PFSK-1 (cell line): ENCODE measurements around the gene NDUFV1.

Source experiments
- FOXP2 ChIP-seq: optimal IDR thresholded peaks from 2 replicates; pipeline ENCODE3; 2011; ENCODE audit warnings: borderline replicate concordance, control low read depth, inconsistent platforms; ENCODE audit not compliant: insufficient read depth; ENCODE audit errors: extremely low read length, extremely low read depth
- POLR2AphosphoS5 ChIP-seq: IDR thresholded peaks from 2 replicates; pipeline ENCODE4 v1.6.1; 2012; ENCODE audit warnings: low read depth, mild to moderate bottlenecking, control low read depth, low read length, moderate library complexity
- REST ChIP-seq, 2 experiments: IDR thresholded peaks; 2 replicates each; pipeline versions ENCODE4 v1.6.1 to v1.8.0; 2011 to 2012; ENCODE audit warnings: low read depth in 2 of 2, low read length in 2 of 2, control low read depth in 1 of 2, inconsistent platforms in 1 of 2, mild to moderate bottlenecking in 1 of 2, moderate library complexity in 1 of 2; ENCODE audit not compliant: insufficient read depth in 1 of 2
- SIN3A ChIP-seq: IDR thresholded peaks from 2 replicates; pipeline ENCODE4 v1.6.1; 2012; ENCODE audit warnings: mild to moderate bottlenecking, low read length, moderate library complexity, borderline replicate concordance; ENCODE audit not compliant: insufficient read depth
- TAF1 ChIP-seq: IDR thresholded peaks from 2 replicates; pipeline ENCODE4 v1.6.1; 2012; ENCODE audit warnings: low read length, control low read depth, borderline replicate concordance; ENCODE audit not compliant: insufficient read depth

The NDUFV1 gene

GRCh38 chr11:67611165-67611564 lies 4.4 kb downstream of the NDUFV1 start:
- no peak for TF ChIP-seq FOXP2
- no peak for TF ChIP-seq TAF1
- TF ChIP-seq REST (IDR thresholded peaks at IDR 0.05; ENCODE audit: insufficient read depth in 1 of 2, low read depth in 2 of 2, low read length in 2 of 2): no peak
- no peak for TF ChIP-seq POLR2AphosphoS5
- TF ChIP-seq SIN3A: no peak

- TF ChIP-seq FOXP2: no peak
- no peak for TF ChIP-seq SIN3A
- no peak for TF ChIP-seq TAF1
- no peak for TF ChIP-seq REST (IDR thresholded peaks at IDR 0.05; ENCODE audit: insufficient read depth in 1 of 2, low read depth in 2 of 2, low read length in 2 of 2)
- no peak for TF ChIP-seq POLR2AphosphoS5
Measured at GRCh38 chr11:67611704-67612587, 5.2 kb downstream of the NDUFV1 start.

- TF ChIP-seq REST (IDR thresholded peaks at IDR 0.05; ENCODE audit: insufficient read depth in 1 of 2, low read depth in 2 of 2, low read length in 2 of 2): no peak
- no peak for TF ChIP-seq SIN3A
- no peak for TF ChIP-seq FOXP2
- TF ChIP-seq TAF1: no peak
- TF ChIP-seq POLR2AphosphoS5: no peak
Measured at GRCh38 chr11:67612751-67613150, 6.0 kb downstream of the NDUFV1 start.

GRCh38 chr11:67613313-67613959 lies 6.7 kb downstream of the NDUFV1 start:
- TF ChIP-seq FOXP2: no peak
- TF ChIP-seq POLR2AphosphoS5: no peak

GRCh38 chr11:67613960-67614715 lies 7.4 kb downstream of the NDUFV1 start:
- TF ChIP-seq POLR2AphosphoS5 (0 out of 2 replicates have a peak, but pooled peaks have one; percentile 18), FOXP2 (no peak), SIN3A (no peak)
